ENCODE results near the gene DOK1. TPM values are rescaled to one million over a fixed set of nuclear protein-coding genes. Genes with fewer than 3 reads are reported as not detected.

Gene DOK1
- total and polyA plus RNA-seq, 7 donors: 16.1 to 24.9 (median 18.2) TPM

DNA sequence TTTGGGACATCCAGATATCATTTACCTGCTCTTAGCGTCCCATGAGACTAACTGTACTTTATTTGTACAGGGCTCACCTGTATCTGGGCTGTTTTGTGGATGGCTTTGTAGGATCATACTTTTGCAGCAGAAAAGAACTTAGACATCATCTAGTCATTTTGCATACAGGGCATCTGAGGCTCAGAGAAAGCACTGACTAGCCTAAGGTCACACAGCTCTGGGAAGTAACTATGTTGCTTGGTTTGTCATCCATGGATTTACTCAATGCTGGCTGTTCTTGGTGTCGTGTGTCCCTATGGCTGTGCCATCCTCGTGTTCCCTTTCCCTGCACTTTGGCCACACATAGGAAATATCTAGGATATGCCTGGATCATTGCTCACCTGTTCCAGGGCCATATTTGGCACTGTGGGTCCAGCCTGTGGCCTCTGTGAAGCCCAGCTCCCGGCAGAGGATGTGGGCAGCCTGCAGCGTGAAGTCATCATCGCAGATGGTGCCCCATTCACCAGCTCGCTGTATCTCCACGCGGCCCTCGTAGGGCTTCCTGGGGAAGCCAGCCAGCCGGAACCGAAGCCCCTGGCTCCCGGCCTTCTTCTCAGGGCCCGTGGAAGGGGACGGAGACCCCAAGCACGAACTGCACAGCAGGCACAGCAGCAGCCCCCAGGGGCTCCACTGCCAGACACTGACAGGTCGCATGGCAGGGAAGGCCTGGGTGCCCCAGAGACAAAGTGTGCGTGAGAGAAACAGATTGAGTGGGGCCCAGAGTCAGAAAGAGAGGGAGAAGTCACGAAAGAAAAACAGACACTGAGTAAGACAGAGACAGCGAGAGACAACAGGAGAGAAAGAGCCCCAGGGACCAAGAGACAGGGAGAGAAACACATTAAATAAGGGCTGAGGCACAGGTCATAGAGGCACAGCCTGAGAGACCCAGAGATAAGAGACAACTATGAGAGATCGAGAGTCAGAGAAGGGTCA is 2.3 kb upstream of the DOK1 start:
- Histone ChIP-seq H3K9me3 (no peaks in the 10 kb centered on the region), H3K4me1 (peaks cover 0 to 37% (median 26%) of the 10 kb centered on the region in 4 donors), H3K36me3 (no peaks in the 10 kb centered on the region), H3K27ac (peak overlapping the region; percentile 88 to 92 (median 89)), H3K4me3 (peak overlapping the region in 2 of 4 donors; percentile 66 to 71), H3K27me3 (no peaks in the 10 kb centered on the region)
- DNase-seq: no peak
- intact Hi-C loops (cut with DNase I): no loop called here
- TF ChIP-seq CTCF (IDR thresholded peaks at IDR 0.05) (no peak), POLR2A (IDR thresholded peaks at IDR 0.05) (no peak)
- 75 to 90% methylated on average over 21 of the region's 21 CpGs for WGBS, 2 donors

DNA sequence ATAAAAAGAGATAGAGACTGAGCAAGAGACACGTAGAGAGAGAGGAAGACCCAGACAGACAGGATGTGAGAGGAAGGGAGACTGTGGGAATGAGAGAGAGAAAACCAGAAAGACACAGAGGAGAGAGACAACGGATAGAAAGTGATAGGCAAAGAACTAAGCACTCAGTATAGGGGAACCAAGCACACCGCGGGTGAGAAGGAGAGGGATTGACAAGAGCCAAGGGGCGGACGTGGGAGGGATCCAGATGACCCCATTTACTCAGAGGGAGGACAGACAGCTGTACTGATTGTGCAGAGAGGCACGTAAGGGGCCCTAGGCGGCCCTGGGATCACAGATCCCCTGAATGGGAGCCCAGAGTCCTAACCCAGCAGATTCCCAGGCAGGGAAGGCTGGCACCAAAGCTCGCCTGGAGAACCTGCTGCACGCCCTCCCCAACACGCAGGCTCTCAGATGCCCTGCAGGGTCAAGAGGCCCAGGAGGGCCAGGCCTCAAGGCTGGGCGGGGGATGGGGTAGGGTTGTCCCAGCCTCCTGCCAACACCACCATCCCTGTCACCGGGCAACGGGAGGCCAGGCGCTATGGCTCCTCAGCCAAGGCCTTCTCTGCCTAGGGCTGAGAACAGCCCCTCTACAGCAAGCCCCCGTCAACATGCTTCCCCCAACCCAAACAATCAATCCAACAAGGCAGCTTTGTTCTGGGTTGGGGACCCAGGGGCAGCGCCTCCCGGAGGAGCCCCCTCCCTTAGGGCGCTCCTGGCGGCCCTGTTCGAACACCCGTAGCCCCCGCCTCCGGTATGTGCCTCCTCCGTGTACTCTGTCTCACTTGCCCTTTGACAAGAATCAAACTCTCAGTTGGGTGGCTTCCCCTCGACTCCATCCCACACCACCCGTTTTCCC is 1.4 kb upstream of the DOK1 start:
- Histone ChIP-seq H3K27me3 (no peaks in the 10 kb centered on the region), H3K4me1 (peaks cover 0 to 35% (median 26%) of the 10 kb centered on the region in 4 donors), H3K9me3 (no peaks in the 10 kb centered on the region), H3K4me3 (peak overlapping the region; percentile 57 to 79 (median 68)), H3K36me3 (no peaks in the 10 kb centered on the region), H3K27ac (peak overlapping the region; percentile 88 to 92 (median 89))
- 74% methylated on average over 27 of the region's 27 CpGs for WGBS, 2 donors
- peak; percentile 75 for DNase-seq
- TF ChIP-seq POLR2AphosphoS5 (IDR thresholded peaks at IDR 0.05) (no peak), EP300 (IDR thresholded peaks at IDR 0.05) (no peak), CTCF (IDR thresholded peaks at IDR 0.05) (no peak), POLR2A (IDR thresholded peaks at IDR 0.05) (no peak)
- intact Hi-C loops (cut with DNase I): no loop called here

DNA sequence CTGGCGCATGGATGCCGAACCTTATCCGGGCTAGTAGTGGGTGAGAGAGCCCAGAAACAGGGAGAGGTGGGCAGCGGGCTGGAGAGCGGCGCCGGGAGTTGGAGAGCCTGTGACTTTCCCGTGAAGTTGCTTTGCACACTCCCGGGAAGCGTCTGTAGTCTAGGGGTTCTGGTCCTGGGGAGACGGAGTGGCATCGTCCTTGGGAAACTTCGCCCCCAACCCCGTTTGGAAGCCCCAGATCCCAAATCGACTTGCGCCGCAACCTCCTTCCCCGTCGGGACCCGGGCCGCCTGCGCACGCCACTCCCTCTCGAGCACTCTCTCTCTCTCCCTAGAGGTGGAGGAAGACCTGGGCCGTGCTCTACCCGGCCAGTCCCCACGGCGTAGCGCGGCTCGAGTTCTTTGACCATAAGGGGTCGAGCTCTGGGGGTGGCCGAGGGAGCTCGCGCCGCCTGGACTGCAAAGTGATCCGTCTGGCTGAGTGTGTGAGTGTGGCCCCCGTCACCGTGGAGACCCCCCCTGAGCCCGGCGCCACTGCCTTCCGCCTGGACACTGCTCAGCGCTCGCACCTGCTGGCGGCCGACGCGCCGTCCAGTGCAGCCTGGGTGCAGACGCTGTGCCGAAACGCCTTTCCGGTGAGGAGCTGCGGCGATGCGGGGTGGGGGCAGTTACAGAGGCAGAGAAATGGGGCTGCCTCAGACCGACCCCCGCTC is 456 bp downstream of the DOK1 start:
- intact Hi-C loops (cut with DNase I): loop anchor here (1.0 to 2.0 kb wide), 4 partner anchors 26 to 72 kb away; partner anchors contain the start of genes AUP1, CCDC142, HTRA2 and PCGF1
- DNase-seq: peak; percentile 82
- no peaks in the 10 kb centered on the region for H3K27me3 ChIP-seq
- peak overlapping the region; percentile 57 to 79 (median 68) for H3K4me3 ChIP-seq
- TF ChIP-seq POLR2AphosphoS5 (IDR thresholded peaks at IDR 0.05): no peak
- no peaks in the 10 kb centered on the region for H3K9me3 ChIP-seq
- H3K36me3 ChIP-seq: no peaks in the 10 kb centered on the region
- peak overlapping the region; percentile 88 to 92 (median 89) for H3K27ac ChIP-seq
- H3K4me1 ChIP-seq: peaks cover 0 to 20% (median 15%) of the 10 kb centered on the region in 4 donors
- 1 to 2% methylated on average over 58 of the region's 58 CpGs for WGBS, 2 donors

- TF ChIP-seq CTCF (IDR thresholded peaks at IDR 0.05): no peak
- TF ChIP-seq EP300 (IDR thresholded peaks at IDR 0.05): no peak
- TF ChIP-seq POLR2AphosphoS5 (IDR thresholded peaks at IDR 0.05): no peak
- TF ChIP-seq POLR2A (IDR thresholded peaks at IDR 0.05): no peak
- no peaks in the 10 kb centered on the region for H3K27me3 ChIP-seq
- peaks cover 0 to 20% (median 14%) of the 10 kb centered on the region in 4 donors for H3K4me1 ChIP-seq
- peak; percentile 71 for DNase-seq
- intact Hi-C loops (cut with DNase I): loop anchor here (2.0 kb wide), 3 partner anchors 27 to 73 kb away; partner anchors contain the start of genes AUP1, CCDC142, HTRA2 and TTC31
- H3K9me3 ChIP-seq: no peaks in the 10 kb centered on the region
- H3K4me3 ChIP-seq: peak overlapping the region; percentile 57 to 79 (median 68)
- H3K27ac ChIP-seq: peak overlapping the region; percentile 88 to 92 (median 89)
- no peaks in the 10 kb centered on the region for H3K36me3 ChIP-seq
- WGBS, 2 donors: 72 to 75% methylated on average over 17 of the region's 17 CpGs
These were observed 1.1 kb downstream of the DOK1 start for GRCh38 chr2:74555610-74556103.
